Right cardiac atrium (tissue), 5 donors: ENCODE data around the gene SORCS2. TPM values are rescaled to one million over a fixed set of nuclear protein-coding genes. Genes with fewer than 3 reads are reported as not detected.

Experiments used
- ATAC-seq, 2 donors: fragments of 200-7000 bp; cut with Tn5 transposase; one replicate each; pipeline versions ENCODE4 v1.8.0 to v1.9.1; 2020; ENCODE audit warnings: moderate library complexity in 2 of 2, mild to moderate bottlenecking in 1 of 2
- DNase-seq, 3 donors: peaks; one replicate each; pipeline ENCODE4 v3.0.0-alpha.2; 2020
- H3K27ac ChIP-seq: one replicate; pipeline ENCODE4 v1.5.1; 2013; ENCODE audit warnings: mild to moderate bottlenecking, low read length, control low read depth, moderate library complexity
- H3K27me3 ChIP-seq: one replicate; pipeline ENCODE4 v1.6.1; 2013; ENCODE audit not compliant: control insufficient read depth, insufficient read depth
- H3K4me1 ChIP-seq: one replicate; pipeline ENCODE4 v1.6.1; 2013; ENCODE audit warnings: low read length; ENCODE audit not compliant: control insufficient read depth, insufficient read depth
- H3K4me3 ChIP-seq: one replicate; pipeline ENCODE4 v1.5.1; 2013; ENCODE audit warnings: low read length, control low read depth
- H3K9me3 ChIP-seq: one replicate; pipeline ENCODE4 v1.6.1; 2013; ENCODE audit warnings: low read length; ENCODE audit not compliant: control insufficient read depth
- WGBS: extraction: QIAGEN DNeasy Blood & Tissue Kit; methylation state at CpG from one replicate; pipeline ENCODE4 v1.1.7; 2013; 5-methylcytosine and 5-hydroxymethylcytosine counted together
- intact Hi-C, 4 donors: fragments of 100-400 bp; cut with DNase I; formaldehyde crosslinking; loops; one replicate each; pipeline versions ENCODE4 v1.11.0 to v1.14.0; 2022 to 2023
- polyA plus RNA-seq: library from polyadenylated mRNA; stranded (reverse); fragments of 200-250 nt; gene quantifications from one replicate; pipeline ENCODE4 v1.2.3, GENCODE V29; 2013
- total RNA-seq, 4 donors: library from RNA; stranded (reverse); fragmentation: NEBNext Ultra II Directional; extraction: Animal tissue kit (Norgen Biotek cat#: 25700); gene quantifications; one replicate each; pipeline ENCODE4 v1.2.1, GENCODE V29; 2021
- donor health status: healthy with polysubstance abuse.
- donor health status: DM: no; HTN: yes; CAD: no.
- donor health status: DM: no; HTN: no; CAD: no.
- donor health status: DM: no; HTN: yes; CAD: no; lungs with severe emphysema.
- donor health status: DM: yes; HTN: yes; CAD: no.

SORCS2 gene
- total and polyA plus RNA-seq, 5 donors = 2.1 to 7.3 (median 2.7) TPM

DNA sequence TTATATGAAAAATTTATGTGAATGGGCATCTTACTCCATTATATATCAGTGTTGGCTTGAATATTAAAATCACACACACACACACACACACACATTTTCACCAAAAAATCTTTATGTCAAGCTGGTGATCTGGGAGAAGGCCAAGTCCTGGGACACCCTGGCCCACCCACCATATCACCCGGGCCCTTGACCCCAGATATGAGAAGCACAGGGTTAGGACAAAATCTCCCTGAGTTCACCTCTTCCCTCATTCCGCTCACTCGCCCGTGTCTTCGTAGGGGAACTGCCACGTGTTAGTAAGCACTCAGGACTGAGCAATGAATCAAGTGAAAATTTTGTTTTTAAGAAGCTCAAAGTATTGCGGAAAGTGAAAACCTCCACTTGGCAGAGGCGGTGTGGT is 346.2 kb downstream of the SORCS2 start:
- WGBS = 74% methylated on average over 8 of the region's 8 CpGs
- intact Hi-C loops = no loop called here
- Histone ChIP-seq H3K4me1 (no peaks in the 10 kb centered on the region), H3K9me3 (no peaks in the 10 kb centered on the region), H3K4me3 (no peak overlapping the region), H3K27me3 (no peaks in the 10 kb centered on the region), H3K27ac (no peak overlapping the region)
- ATAC-seq = no peak
- no peak for DNase-seq

DNA sequence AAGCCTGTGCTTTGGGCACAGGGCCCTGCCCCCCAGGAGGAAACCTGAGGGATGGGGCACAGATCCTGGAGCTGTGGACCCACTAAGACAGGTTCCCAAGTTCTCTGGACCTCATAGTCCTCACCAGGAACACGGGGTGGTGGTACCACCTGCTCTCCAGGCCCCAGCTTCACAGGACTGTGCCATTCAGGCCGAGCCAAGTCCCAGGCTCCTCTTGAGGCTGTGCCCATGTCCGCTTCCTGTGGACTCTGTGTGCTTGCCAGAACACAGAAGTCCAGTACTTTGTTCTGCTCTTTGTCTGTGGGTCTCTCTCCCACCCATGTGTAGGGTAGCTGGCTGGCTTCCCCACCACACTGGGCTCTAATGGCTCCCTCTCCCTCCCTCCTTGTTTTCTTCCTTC is 346.8 kb downstream of the SORCS2 start:
- no peaks in the 10 kb centered on the region for H3K9me3 ChIP-seq
- H3K27me3 ChIP-seq = no peaks in the 10 kb centered on the region
- H3K4me3 ChIP-seq = no peak overlapping the region
- intact Hi-C loops = no loop called here
- WGBS = 60% methylated on average over 3 of the region's 3 CpGs
- H3K27ac ChIP-seq = no peak overlapping the region
- DNase-seq (no peak), ATAC-seq (no peak)
- H3K4me1 ChIP-seq = no peaks in the 10 kb centered on the region

DNA sequence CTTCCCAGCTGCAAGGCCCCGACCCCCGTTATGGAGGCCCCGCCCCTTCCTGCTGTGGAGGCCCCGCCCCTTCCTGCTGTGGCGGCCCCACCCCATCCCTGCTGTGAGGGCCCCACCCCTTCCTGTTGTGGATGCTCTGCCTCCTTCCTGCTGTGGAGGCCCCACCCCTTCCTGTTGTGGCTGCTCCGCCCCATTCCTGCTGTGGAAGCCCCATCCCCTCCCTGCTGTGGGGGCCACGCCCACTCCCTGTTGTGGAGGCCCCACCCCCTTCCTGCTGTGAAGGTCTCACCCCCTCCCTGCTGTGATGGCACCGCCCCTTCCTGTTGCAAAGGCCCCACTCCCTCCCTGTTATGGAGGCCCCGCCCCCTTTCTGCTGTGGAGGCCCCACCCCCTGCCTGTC is 347.3 kb downstream of the SORCS2 start:
- DNase-seq (peak in 1 of 3 donors; percentile 70), ATAC-seq (peak; percentile 15 to 55)
- Histone ChIP-seq H3K27ac (no peak overlapping the region), H3K9me3 (no peaks in the 10 kb centered on the region), H3K4me3 (no peak overlapping the region), H3K4me1 (no peaks in the 10 kb centered on the region), H3K27me3 (no peaks in the 10 kb centered on the region)
- intact Hi-C loops = no loop called here
- 60% methylated on average over 9 of the region's 9 CpGs for whole genome bisulfite sequencing

DNA sequence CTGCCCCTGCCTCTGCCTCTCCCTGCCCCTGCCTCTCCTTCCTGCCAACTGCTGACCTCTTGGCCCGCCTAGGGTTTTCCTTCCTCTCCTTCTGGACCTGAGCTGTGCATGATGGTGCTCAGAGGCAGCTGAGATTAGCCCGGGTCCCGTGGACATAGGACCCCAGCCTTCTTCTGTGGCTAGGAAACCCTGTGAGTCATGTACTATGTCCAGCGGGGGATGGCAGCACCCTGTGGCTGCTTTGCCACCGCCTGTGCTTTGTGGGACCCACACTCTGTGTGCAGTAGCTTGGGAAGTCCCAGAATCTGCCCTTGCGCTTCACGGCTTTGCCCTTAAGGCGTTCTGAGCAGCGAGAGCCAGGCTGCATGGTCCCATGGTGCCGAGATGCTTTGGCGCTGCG is 347.9 kb downstream of the SORCS2 start:
- H3K4me1 ChIP-seq = no peaks in the 10 kb centered on the region
- intact Hi-C loops = no loop called here
- no peak overlapping the region for H3K27ac ChIP-seq
- H3K9me3 ChIP-seq = no peaks in the 10 kb centered on the region
- no peak overlapping the region for H3K4me3 ChIP-seq
- DNase-seq (no peak), ATAC-seq (no peak)
- H3K27me3 ChIP-seq = no peaks in the 10 kb centered on the region
- WGBS = 81% methylated on average over 12 of the region's 12 CpGs

DNA sequence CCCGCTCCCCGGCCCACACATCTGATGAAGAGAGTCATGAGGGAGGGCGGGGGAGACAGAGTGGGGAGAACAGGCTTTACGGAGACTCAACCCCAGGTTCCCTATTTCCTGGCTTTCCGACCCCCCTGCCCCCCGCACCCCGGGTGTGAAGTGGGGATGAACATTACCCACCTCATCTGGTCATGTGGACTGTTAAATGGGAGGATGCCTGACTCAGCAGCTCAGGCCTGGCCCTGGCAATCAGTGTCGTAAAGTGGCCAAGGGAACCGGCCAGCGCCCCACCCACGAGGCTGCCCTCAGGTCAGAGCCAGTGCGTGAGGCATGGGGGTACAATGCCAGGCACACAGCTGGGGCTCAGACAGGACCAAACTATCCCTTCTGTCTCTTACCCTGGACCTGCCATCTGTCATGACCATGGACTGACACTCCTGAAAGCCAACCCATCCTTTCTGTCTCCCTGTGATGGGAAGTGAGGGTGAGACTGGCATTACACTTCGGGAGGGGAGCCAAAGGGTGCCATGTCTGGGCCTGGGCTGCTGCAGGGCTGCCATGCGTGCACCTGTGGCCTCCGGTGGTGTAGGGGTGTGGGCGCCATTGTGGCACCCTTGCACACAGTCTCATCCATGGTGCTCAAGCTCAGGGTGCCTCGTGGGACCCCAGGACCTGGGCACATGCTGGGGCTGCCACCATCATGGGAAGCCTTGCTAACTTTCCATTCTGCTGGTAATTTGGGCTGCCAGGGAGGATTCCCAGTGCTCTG is 348.5 kb downstream of the SORCS2 start:
- H3K9me3 ChIP-seq = no peaks in the 10 kb centered on the region
- H3K27me3 ChIP-seq = no peaks in the 10 kb centered on the region
- H3K27ac ChIP-seq = no peak overlapping the region
- ATAC-seq = no peak
- no peaks in the 10 kb centered on the region for H3K4me1 ChIP-seq
- no peak for DNase-seq
- intact Hi-C loops = no loop called here
- no peak overlapping the region for H3K4me3 ChIP-seq
- WGBS = 90% methylated on average over 17 of the region's 17 CpGs

DNA sequence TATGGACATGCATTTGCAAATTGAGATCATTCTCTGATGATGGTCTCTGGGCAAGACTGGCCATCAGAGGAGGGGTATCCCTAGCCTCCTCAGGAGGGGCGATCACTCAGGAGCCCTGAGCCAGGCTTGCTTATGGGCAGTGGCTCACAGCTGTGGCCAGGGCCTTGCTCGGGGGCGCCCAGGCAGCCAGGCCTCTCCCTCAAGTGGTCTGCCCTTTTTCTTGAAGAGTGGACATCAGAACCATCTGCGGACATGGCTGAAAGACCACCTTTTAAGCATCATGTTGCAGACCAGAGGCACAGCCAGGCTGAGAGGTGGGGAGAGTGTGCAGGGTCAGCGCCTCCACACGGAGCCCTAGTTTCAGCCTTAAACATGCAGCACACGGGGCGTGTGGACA is 349.1 kb downstream of the SORCS2 start:
- DNase-seq (no peak), ATAC-seq (no peak)
- intact Hi-C loops = no loop called here
- Histone ChIP-seq H3K4me3 (no peak overlapping the region), H3K27me3 (no peaks in the 10 kb centered on the region), H3K9me3 (no peaks in the 10 kb centered on the region), H3K4me1 (no peaks in the 10 kb centered on the region), H3K27ac (no peak overlapping the region)
- 86% methylated on average over 8 of the region's 8 CpGs for WGBS

DNA sequence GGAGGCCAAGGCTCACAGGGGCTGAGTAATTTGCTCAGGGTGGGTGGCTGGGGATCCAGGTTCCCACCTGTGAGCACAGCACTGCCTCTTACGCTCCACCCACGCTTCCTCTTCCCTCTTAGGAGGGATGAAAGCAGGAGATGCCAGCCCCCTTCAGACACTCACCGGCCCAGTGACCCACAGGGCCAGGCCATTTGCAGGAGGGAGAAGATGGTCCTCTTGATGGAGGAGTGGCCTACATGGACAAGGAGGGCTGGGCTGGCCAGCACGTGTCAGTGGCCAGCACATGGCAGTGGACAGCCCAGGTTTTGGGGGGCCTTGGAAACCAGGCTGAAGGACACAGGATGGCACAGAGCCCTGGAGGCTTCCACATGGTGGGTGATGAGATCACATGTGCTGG is 350.4 kb downstream of the SORCS2 start:
- Histone ChIP-seq H3K4me1 (no peaks in the 10 kb centered on the region), H3K4me3 (no peak overlapping the region), H3K27ac (no peak overlapping the region), H3K27me3 (no peaks in the 10 kb centered on the region), H3K9me3 (no peaks in the 10 kb centered on the region)
- DNase-seq = no peak
- intact Hi-C loops = no loop called here
- ATAC-seq = no peak
- 91% methylated on average over 4 of the region's 4 CpGs for WGBS

DNA sequence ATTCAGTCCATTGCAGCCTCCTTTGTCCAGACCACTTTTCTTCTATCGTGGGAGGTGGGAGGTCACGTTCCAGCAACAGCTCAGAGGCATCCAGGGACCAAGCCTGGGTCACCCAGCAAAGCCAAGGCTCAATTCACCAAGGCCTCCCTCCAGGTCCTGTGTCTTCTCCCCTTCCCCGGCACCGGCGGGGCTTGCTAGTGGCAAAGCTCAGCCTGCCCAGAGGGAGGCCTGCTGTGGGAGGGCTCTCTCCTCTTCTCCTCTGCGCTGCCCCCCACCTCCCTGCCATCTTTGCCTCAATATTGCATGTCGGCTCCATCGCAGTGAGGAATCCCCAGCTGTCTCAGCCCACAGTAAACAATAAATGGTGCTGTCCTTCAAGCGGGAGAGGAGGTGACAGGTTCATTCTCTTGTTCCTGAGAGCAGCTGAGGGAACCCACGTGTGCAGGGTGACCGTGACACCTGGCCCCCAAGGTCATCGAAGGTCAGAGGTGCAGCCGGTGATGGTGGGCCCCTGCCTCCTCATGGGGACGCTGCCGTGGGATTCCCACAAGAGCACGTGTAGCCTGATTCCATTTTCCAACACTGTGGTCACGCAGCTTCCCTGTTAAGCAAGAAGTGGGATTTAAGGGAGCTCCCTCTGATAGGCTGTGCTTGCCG is 353.9 kb downstream of the SORCS2 start:
- DNase-seq = no peak
- Histone ChIP-seq H3K9me3 (no peaks in the 10 kb centered on the region), H3K27ac (no peak overlapping the region), H3K27me3 (no peaks in the 10 kb centered on the region), H3K4me3 (no peak overlapping the region), H3K4me1 (no peaks in the 10 kb centered on the region)
- 76% methylated on average over 18 of the region's 18 CpGs for WGBS
- intact Hi-C loops = no loop called here
- no peak for ATAC-seq

DNA sequence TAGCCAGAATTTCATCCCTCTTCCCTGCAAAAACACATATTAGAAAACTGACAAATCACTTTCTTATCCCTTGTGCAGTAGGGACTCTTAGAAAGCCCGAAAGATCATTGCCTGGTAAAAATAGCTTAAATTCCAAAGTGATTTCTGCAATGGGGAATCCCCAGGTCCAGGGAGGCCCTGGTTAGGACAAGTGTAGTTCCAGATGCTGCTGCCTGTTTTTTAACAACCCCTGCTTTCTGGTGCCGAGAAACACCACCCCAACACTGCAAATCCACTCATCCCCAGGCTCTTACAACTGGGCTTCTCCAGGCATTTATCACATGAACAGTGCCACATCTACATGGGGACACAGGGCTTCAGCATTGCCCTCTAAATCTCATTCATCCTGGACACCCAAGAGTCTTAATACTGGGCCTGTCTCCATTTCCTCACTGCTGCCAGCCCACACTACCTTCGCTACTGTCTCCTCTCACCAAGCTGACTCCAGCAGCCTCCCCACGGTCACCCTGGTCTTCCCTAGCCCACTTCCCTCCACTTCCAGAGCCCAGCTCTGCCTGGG is 354.6 kb downstream of the SORCS2 start:
- no peak for DNase-seq

DNA sequence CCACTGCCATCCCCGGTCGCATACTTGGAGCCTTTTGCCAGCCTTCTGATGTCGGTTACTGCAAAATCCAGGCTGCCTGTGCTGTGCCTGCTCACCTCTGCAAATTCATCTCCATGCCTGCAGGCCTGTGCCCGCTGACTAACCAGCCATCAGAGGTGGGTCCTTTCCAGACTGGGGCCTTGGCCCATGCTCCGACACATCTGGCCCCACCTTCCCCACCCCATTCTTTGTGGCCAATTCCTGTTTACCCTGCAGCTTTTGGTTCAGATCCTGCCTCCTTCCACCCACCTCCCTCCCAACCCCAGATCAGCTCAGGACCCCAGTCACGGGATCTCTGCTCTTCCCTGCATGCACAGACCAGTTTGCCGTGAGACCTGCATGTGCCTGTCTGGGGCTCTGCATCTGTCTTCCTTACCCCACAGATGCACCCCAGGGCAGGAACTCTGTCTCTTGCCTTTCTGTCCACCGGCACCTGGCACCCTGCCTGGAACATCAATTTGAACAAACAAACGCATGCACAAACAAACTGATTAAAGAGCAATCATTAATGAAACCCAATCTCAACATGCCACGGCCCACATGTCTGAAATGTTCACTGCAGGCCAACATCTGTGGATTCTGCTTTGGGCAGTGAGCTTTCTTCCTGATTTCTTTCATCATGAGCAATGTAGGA is 355.2 kb downstream of the SORCS2 start:
- H3K27me3 ChIP-seq = no peaks in the 10 kb centered on the region
- H3K9me3 ChIP-seq = no peaks in the 10 kb centered on the region
- no peak overlapping the region for H3K27ac ChIP-seq
- WGBS = 69% methylated on average over 10 of the region's 10 CpGs
- H3K4me3 ChIP-seq = no peak overlapping the region
- DNase-seq = no peak
- intact Hi-C loops = no loop called here
- ATAC-seq = no peak
- no peaks in the 10 kb centered on the region for H3K4me1 ChIP-seq

More for the DNA sequence above, 354.6 kb downstream of the SORCS2 start:
- no peak overlapping the region for H3K27ac ChIP-seq
- H3K9me3 ChIP-seq = no peaks in the 10 kb centered on the region
- intact Hi-C loops = no loop called here
- H3K4me3 ChIP-seq = no peak overlapping the region
- ATAC-seq = no peak
- no peaks in the 10 kb centered on the region for H3K4me1 ChIP-seq
- no peaks in the 10 kb centered on the region for H3K27me3 ChIP-seq
- 62% methylated on average over 4 of the region's 4 CpGs for WGBS

DNA sequence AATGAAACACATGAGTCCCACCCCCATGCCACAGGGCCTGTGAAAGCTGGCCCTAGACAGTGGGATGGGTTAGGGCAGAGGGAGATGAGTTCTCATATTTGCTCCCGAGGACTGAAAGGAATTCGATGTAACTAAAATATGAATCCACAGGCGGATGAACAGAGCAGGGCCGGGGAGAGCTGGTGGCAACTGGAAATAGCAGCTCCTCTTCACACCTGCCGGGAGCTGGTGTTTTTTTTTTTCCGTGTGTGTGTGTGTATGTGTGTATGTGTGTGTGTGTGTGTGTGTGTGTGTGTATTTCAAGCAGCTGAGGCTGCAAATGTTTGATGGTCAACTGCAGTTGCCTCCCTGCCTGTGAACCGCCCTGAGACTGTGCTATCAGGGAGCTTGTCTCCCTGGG is 357.5 kb downstream of the SORCS2 start:
- DNase-seq (no peak), ATAC-seq (no peak)
- H3K4me1 ChIP-seq = no peaks in the 10 kb centered on the region
- no peak overlapping the region for H3K27ac ChIP-seq
- H3K27me3 ChIP-seq = no peaks in the 10 kb centered on the region
- no peak overlapping the region for H3K4me3 ChIP-seq
- intact Hi-C loops = no loop called here
- 76% methylated on average over 7 of the region's 7 CpGs for WGBS
- H3K9me3 ChIP-seq = no peaks in the 10 kb centered on the region
